Loucy (cell line): ENCODE results near the gene TMEM121.

Source experiments
- CTCF ChIP-seq: fragments of 200-600 bp; sonication (generic); conservative IDR thresholded peaks from 2 replicates; pipeline ENCODE4 v1.5.1; 2014; ENCODE audit warnings: mild to moderate bottlenecking, antibody characterized with exemption, low read length
- EZH2phosphoT487 ChIP-seq: fragments of 200-600 bp; IDR thresholded peaks from 2 replicates; pipeline ENCODE4 v1.6.1; 2018; ENCODE audit warnings: antibody characterized with exemption, mild to moderate bottlenecking, moderate library complexity, borderline replicate concordance

GRCh38 chr14:105536051-105536450, 9.7 kb downstream of the TMEM121 start:
- TF ChIP-seq CTCF (no peak), EZH2phosphoT487 (no peak)
